Neutrophil (primary cell): ENCODE results near the gene CASP6.

ENCODE experiments used
- H3K27ac ChIP-seq: fragments of 200-600 bp; sonication (generic); 2 replicates; pipeline ENCODE4 v1.5.1; 2016; ENCODE audit warnings: mild to moderate bottlenecking, moderate library complexity
- H3K27me3 ChIP-seq: fragments of 200-600 bp; sonication (generic); 2 replicates; pipeline ENCODE4 v1.6.0; 2016; ENCODE audit warnings: mild to moderate bottlenecking
- H3K36me3 ChIP-seq: fragments of 200-600 bp; sonication (generic); 2 replicates; pipeline ENCODE4 v1.5.1; 2017
- H3K4me1 ChIP-seq, 2 experiments: fragments of 200-600 bp in 1 of 2; sonication (generic) in 1 of 2; 1 replicate in 1 of 2; 2 replicates in 1 of 2; pipeline versions ENCODE4 v1.5.1 to v1.6.1; 2013 to 2016; ENCODE audit warnings: low read depth in 1 of 2, low read length in 1 of 2, mild to moderate bottlenecking in 1 of 2, moderate library complexity in 1 of 2; ENCODE audit not compliant: control insufficient read depth in 1 of 2, insufficient read depth in 1 of 2
- H3K4me3 ChIP-seq, 2 experiments: fragments of 200-600 bp in 1 of 2; sonication (generic) in 1 of 2; 1 replicate in 1 of 2; 2 replicates in 1 of 2; pipeline ENCODE4 v1.5.1; 2013 to 2016; ENCODE audit warnings: low read depth in 1 of 2, low read length in 1 of 2, mild to moderate bottlenecking in 1 of 2, moderate library complexity in 1 of 2
- H3K9me3 ChIP-seq: fragments of 200-600 bp; sonication (generic); 2 replicates; pipeline ENCODE4 v1.5.1; 2016
- CTCF ChIP-seq: fragments of 200-600 bp; sonication (generic); IDR thresholded peaks from 2 replicates; pipeline ENCODE4 v1.5.1; 2016; ENCODE audit warnings: antibody characterized with exemption

CASP6 gene

DNA sequence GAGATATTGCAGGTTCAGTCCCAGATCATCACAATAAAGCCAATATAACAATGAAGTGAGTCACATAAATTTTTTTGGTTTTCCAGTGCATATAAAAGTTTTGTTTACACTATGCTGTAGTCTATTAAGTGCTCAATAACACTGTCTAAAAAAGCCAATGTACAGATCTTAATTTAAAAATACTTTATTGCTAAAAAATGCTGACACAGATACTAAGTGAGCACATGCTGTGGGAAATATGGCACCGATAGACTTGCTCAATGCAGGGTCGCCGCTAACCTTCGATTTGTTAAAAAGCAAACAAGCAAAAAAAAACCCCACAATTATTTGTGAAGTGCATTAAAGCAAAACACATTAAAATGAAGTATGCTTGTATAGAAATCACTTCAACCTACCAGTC lies 16.4 kb upstream of the CASP6 start:
- TF ChIP-seq CTCF = no peak
- H3K4me1 ChIP-seq = no peaks in the 10 kb centered on the region
- H3K36me3 ChIP-seq = no peaks in the 10 kb centered on the region

DNA sequence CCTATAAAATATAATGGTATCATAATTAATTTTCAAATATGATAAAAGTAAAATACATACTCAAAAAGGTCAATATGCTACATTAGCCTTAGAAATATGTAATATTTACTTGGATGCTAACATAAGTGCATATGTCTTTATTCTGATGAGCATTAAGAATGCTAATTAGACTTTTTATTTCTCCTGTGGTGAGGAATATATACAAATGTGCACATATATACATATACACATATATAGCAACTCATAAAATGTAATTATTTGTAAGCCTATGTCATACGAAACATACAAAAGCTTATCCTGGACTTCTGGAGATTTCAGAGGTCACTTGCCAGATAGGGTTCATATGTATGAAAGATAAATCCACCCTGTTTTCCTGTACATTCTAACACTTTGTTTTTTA lies 15.5 kb upstream of the CASP6 start:
- TF ChIP-seq CTCF = no peak
- Histone ChIP-seq H3K9me3 (no peaks in the 10 kb centered on the region), H3K36me3 (no peaks in the 10 kb centered on the region)

More for the DNA sequence above, 16.4 kb upstream of the CASP6 start:
- Histone ChIP-seq H3K4me3 (no peak overlapping the region), H3K27ac (no peak overlapping the region), H3K27me3 (no peaks in the 10 kb centered on the region), H3K9me3 (no peaks in the 10 kb centered on the region)

DNA sequence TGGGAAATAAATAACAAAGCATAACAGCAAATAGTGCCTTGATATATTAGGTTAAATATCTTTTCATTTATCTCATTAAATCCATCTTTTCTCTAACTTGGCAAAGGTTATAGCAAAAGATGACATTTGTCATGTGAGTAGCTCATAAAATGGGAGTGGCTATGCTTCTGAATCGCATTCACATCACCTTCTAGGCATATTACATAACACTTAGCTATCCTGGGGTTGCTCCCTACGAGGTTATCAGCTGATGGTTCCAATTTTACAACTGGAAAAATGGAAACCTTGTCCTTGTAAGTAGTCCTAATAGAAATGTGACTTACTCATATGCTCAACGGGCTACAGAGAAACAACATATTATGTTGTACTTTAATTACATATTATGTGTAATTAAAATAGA lies 10.3 kb upstream of the CASP6 start:
- Histone ChIP-seq H3K4me3 (no peak overlapping the region), H3K4me1 (no peaks in the 10 kb centered on the region), H3K9me3 (no peaks in the 10 kb centered on the region), H3K27ac (no peak overlapping the region), H3K27me3 (no peaks in the 10 kb centered on the region), H3K36me3 (no peaks in the 10 kb centered on the region)
- no peak for TF ChIP-seq CTCF

More for the DNA sequence above, 15.5 kb upstream of the CASP6 start:
- Histone ChIP-seq H3K4me1 (no peaks in the 10 kb centered on the region), H3K27me3 (no peaks in the 10 kb centered on the region), H3K4me3 (no peak overlapping the region), H3K27ac (no peak overlapping the region)

GRCh38 chr4:109708990-109709389 lies 5.7 kb upstream of the CASP6 start:
- Histone ChIP-seq H3K4me3 (no peak overlapping the region), H3K27me3 (no peaks in the 10 kb centered on the region), H3K27ac (no peak overlapping the region), H3K4me1 (peaks cover under 1% of the 10 kb centered on the region in 2 experiments), H3K36me3 (no peaks in the 10 kb centered on the region), H3K9me3 (no peaks in the 10 kb centered on the region)
- no peak for TF ChIP-seq CTCF

- H3K27me3 ChIP-seq = no peaks in the 10 kb centered on the region
- no peak overlapping the region for H3K27ac ChIP-seq
- H3K9me3 ChIP-seq = no peaks in the 10 kb centered on the region
- no peaks in the 10 kb centered on the region for H3K36me3 ChIP-seq
- peaks cover 6 to 7% of the 10 kb centered on the region in 2 experiments for H3K4me1 ChIP-seq
- TF ChIP-seq CTCF = no peak
- no peak overlapping the region for H3K4me3 ChIP-seq
These were observed 5.2 kb upstream of the CASP6 start for GRCh38 chr4:109708435-109708834.
